Common myeloid progenitor, CD34-positive (primary cell): ENCODE measurements around the gene TSKU.

Source experiments
- CTCF ChIA-PET: fragments of 350-600 bp; sonication (Branson Sonifier 250); formaldehyde crosslinking; loops from one replicate; lab custom pipeline; 2021; ENCODE audit warnings: antibody characterized with exemption; lab: Charles Lee
- POLR2A ChIA-PET: fragments of 350-600 bp; sonication (Branson Sonifier 250); formaldehyde crosslinking; loops from one replicate; lab custom pipeline; 2021; ENCODE audit warnings: antibody characterized with exemption; lab: Charles Lee
- DNase-seq, 3 donors: peaks; one replicate each; pipeline versions ENCODE4 v3.0.0 to v3.0.0-alpha.2; 2013
- H3K27ac ChIP-seq, 2 experiments: 1 replicate in 1 of 2; 2 replicates in 1 of 2; pipeline ENCODE4 v1.7.0; 2013; ENCODE audit warnings: inconsistent platforms in 2 of 2, low read length in 2 of 2, mild to moderate bottlenecking in 2 of 2, low read depth in 1 of 2, moderate library complexity in 1 of 2; ENCODE audit not compliant: severe bottlenecking in 2 of 2, insufficient read depth in 1 of 2, poor library complexity in 1 of 2
- H3K27me3 ChIP-seq, 5 experiments: replicated peaks in 2 of 5; 1 replicate in 3 of 5; 2 replicates in 2 of 5; pipeline versions ENCODE4 v1.6.1 to v1.7.0; 2013; ENCODE audit warnings: low read length in 4 of 5, mild to moderate bottlenecking in 2 of 5, moderate library complexity in 2 of 5, inconsistent platforms in 1 of 5; ENCODE audit not compliant: insufficient read depth in 5 of 5, control insufficient read depth in 4 of 5
- H3K36me3 ChIP-seq, 4 experiments: 1 replicate in 2 of 4; 2 replicates in 2 of 4; pipeline versions ENCODE4 v1.6.1 to v1.7.0; 2013; ENCODE audit warnings: low read length in 3 of 4, control low read depth in 1 of 4, mild to moderate bottlenecking in 1 of 4; ENCODE audit not compliant: control insufficient read depth in 4 of 4, insufficient read depth in 4 of 4
- H3K4me1 ChIP-seq, 4 experiments: 1 replicate in 3 of 4; 2 replicates in 1 of 4; pipeline versions ENCODE4 v1.6.1 to v1.7.1; 2013; ENCODE audit warnings: low read length in 3 of 4, mild to moderate bottlenecking in 3 of 4, control low read depth in 1 of 4, inconsistent platforms in 1 of 4, moderate library complexity in 1 of 4; ENCODE audit not compliant: control insufficient read depth in 4 of 4, insufficient read depth in 4 of 4; ENCODE audit errors: control extremely low read depth in 1 of 4
- H3K4me3 ChIP-seq, 7 experiments: 1 replicate in 4 of 7; 2 replicates in 3 of 7; pipeline versions ENCODE4 v1.5.1 to v1.7.0; 2013; ENCODE audit warnings: mild to moderate bottlenecking in 7 of 7, low read length in 6 of 7, moderate library complexity in 6 of 7, inconsistent platforms in 2 of 7, low read depth in 2 of 7, control low read depth in 1 of 7; ENCODE audit not compliant: insufficient read depth in 4 of 7, control insufficient read depth in 1 of 7; ENCODE audit errors: extremely low read depth in 1 of 7
- H3K9me3 ChIP-seq, 5 experiments: 1 replicate in 4 of 5; 2 replicates in 1 of 5; pipeline versions ENCODE4 v1.6.1 to v1.7.1; 2013; ENCODE audit warnings: low read length in 4 of 5, mild to moderate bottlenecking in 2 of 5, inconsistent platforms in 1 of 5, low read depth in 1 of 5, moderate library complexity in 1 of 5; ENCODE audit not compliant: control insufficient read depth in 4 of 5, insufficient read depth in 2 of 5; ENCODE audit errors: control extremely low read depth in 1 of 5
- WGBS: methylation state at CpG from one replicate; pipeline ENCODE4 v1.1.5; 2013; ENCODE audit not compliant: insufficient coverage; 5-methylcytosine and 5-hydroxymethylcytosine counted together

The TSKU gene

DNA sequence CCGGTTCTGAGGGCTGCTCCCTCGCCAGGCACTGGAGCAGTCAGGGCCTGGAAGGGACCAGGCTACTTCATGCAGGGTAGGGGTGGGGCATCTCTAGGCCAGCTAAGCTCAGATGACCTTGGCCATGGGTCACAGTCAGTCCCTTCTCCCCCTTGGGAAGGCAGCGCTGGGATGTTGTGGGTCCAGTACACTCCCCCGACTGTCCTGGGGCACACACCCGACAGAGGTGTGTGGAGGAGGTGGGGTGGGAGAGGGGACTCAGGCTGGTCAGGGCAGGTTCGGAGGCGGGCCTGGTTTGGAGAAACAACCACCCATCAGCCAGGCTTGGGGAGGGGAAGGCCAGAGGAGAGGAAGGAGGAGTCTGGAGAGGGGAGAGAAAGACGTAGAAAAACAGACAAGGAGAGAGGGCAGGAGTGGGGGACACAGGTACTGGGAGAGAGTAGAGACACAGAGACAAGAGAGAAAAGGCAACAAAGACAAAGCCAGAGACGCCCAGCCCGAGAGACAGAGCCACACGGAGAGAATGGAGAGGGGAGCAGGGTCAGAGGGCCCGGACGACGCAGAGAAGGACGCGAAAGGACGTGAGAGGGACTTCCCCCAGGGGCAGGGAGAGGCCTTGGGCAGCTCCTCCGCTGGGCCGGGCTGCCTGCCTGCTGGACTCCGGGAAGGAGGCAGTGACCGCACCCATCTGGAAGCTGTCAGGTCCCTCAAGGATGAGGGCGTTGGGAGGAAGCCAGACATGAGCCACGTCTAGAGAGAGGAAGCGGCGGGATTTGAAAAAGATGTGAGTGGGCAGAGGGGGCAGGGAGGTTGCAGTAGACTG, 30.6 kb upstream of the TSKU start:
- Histone ChIP-seq H3K27ac (no peak overlapping the region), H3K4me1 (no peaks in the 10 kb centered on the region), H3K9me3 (no peaks in the 10 kb centered on the region), H3K4me3 (no peak overlapping the region), H3K36me3 (no peaks in the 10 kb centered on the region), H3K27me3 (peaks cover 0 to 4% (median 0%) of the 10 kb centered on the region in 5 experiments)
- ChIA-PET CTCF (no interaction called here), POLR2A (no interaction called here)
- WGBS = 79% methylated on average over 22 of the region's 25 CpGs
- no peak for DNase-seq

DNA sequence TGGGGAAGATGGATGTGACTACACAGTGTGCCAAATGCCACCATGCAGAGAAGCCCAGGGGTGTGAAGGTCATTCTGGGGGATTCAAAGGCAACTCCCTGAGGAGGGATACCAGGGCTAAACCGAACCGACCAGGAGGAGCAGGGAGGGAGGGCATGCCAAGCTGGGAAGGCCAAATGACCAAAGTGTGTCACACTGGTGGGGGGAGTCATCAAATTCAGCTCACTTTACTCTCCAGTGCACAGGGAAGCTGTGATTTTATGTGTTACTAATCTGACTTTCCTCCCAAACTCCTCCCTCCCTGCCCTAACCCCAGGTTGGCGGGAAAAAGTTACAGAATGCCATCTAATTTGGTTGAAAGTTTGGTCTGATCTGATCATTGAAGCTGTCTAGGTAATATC, 29.7 kb upstream of the TSKU start:
- WGBS = 100% methylated on average over 2 of the region's 3 CpGs
- Histone ChIP-seq H3K4me3 (no peak overlapping the region), H3K27me3 (peaks cover 0 to 2% (median 0%) of the 10 kb centered on the region in 5 experiments), H3K27ac (no peak overlapping the region), H3K36me3 (no peaks in the 10 kb centered on the region), H3K9me3 (no peaks in the 10 kb centered on the region), H3K4me1 (no peaks in the 10 kb centered on the region)
- POLR2A ChIA-PET = no interaction called here
- CTCF ChIA-PET = interaction anchor here (0.9 kb wide), 1 partner anchor 21 kb away, joined by 3 read pairs; no protein-coding TSS in a partner anchor
- no peak for DNase-seq

DNA sequence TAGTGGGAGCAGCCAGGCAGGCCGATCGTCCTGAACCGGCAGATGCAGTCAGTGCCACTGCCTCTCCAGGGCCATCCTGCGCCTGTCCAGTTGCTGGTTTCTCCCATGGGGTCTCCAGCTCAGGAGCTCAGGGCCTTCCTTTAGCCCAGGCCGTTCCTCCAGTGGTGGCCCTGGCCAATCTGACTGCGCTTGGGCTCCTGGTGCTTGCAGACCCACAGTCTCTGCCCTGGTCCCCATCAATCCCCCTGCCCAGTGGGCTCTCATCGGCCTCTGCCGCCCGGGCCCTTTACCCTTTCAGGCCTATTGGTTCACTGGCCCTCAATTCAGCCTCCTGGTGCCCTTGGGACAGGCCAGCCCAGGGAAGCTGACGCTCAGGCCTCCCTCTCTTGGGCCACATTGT, 29.2 kb upstream of the TSKU start:
- Histone ChIP-seq H3K36me3 (no peaks in the 10 kb centered on the region), H3K9me3 (no peaks in the 10 kb centered on the region), H3K27ac (no peak overlapping the region), H3K4me1 (no peaks in the 10 kb centered on the region), H3K4me3 (no peak overlapping the region), H3K27me3 (peaks cover 0 to 2% (median 0%) of the 10 kb centered on the region in 5 experiments)
- ChIA-PET POLR2A (no interaction called here), CTCF (interaction anchor here (0.9 kb wide), 1 partner anchor 21 kb away, joined by 3 read pairs; no protein-coding TSS in a partner anchor)
- 98% methylated on average over 6 of the region's 10 CpGs for WGBS
- DNase-seq = no peak

DNA sequence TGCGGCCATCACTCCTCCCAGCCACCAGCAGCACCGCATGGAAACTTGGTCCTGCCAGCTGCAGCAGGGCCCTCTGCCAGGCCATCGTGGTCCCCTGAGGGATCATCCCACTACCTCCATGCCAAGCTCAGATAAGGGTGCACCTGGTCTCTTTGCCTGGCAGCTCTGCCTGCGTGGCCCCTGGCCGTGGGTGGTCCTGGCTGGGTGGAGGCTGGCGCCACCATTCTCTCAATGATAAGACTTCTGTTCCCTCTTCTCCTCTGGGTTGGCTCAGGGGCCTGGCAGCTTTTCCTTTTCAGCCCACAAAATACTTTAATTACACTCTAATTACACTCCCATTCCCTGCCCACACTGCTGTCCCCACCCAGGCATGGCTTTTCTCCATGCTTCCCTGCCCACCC, 26.8 kb upstream of the TSKU start:
- Histone ChIP-seq H3K36me3 (no peaks in the 10 kb centered on the region), H3K4me1 (no peaks in the 10 kb centered on the region), H3K27me3 (peaks cover 0 to 11% (median 0%) of the 10 kb centered on the region in 5 experiments), H3K27ac (no peak overlapping the region), H3K9me3 (no peaks in the 10 kb centered on the region), H3K4me3 (no peak overlapping the region)
- 48% methylated on average over 5 of the region's 6 CpGs for WGBS
- no peak for DNase-seq
- CTCF ChIA-PET = interaction anchor here (1.0 kb wide), 1 partner anchor 42 kb away, joined by 3 read pairs; no protein-coding TSS in a partner anchor
- POLR2A ChIA-PET = interaction anchor here (0.6 kb wide), 1 partner anchor 14 kb away, joined by 3 read pairs; no protein-coding TSS in a partner anchor

DNA sequence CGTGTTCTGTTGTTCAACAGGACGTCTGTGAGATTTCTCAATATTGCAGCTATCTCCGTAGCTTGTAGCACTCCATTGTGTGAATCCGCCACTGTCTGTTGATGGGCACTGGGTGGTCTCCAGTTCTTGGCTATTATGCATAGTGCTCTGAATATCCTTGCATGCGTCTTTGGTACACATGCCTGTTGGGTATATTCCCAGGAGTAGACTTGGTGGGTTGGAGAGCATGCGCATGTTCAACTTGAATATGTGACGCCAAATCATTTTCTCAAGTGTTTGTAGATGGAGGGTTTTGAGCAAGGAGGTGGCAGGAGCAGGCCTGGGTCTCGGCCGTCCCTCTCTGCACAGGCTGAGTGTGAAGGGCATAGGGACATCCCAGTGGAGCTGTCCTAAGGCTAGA, 24.8 kb upstream of the TSKU start:
- WGBS = 99% methylated on average over 8 of the region's 9 CpGs
- no peaks in the 10 kb centered on the region for H3K4me1 ChIP-seq
- no peak for DNase-seq
- no peaks in the 10 kb centered on the region for H3K36me3 ChIP-seq
- CTCF ChIA-PET = interaction anchor here (0.9 kb wide), 1 partner anchor 390 kb away, joined by 3 read pairs; no protein-coding TSS in a partner anchor
- no peak overlapping the region for H3K4me3 ChIP-seq
- POLR2A ChIA-PET = interaction anchor here (0.6 kb wide), 1 partner anchor 94 kb away, joined by 3 read pairs; no protein-coding TSS in a partner anchor
- peaks cover 0 to 9% (median 0%) of the 10 kb centered on the region in 5 experiments for H3K27me3 ChIP-seq
- no peaks in the 10 kb centered on the region for H3K9me3 ChIP-seq
- H3K27ac ChIP-seq = no peak overlapping the region

DNA sequence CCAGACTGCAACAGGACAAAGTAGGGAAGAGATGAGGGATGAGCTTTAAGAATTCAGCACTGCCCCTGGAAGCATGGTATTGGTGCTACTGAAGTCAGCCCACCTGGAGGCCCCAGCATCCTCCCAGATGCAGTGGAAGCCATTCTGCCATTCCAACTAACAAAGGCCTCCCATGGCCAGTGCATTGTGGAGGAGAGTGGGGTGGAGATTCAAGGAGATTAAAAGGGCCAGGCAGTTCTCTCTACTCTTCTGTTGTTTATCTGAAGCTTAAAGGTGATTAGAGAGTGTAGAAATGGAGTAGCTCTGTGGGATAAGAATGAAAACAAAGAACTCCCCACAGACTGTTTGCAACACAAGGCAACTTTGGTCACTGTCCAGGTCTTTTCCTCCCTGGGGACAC, 24.1 kb upstream of the TSKU start:
- POLR2A ChIA-PET = no interaction called here
- CTCF ChIA-PET = interaction anchor here (0.9 to 1.4 kb wide), 2 partner anchors 50 to 389 kb away, joined by 3 read pairs; no protein-coding TSS in a partner anchor
- DNase-seq = no peak

DNA sequence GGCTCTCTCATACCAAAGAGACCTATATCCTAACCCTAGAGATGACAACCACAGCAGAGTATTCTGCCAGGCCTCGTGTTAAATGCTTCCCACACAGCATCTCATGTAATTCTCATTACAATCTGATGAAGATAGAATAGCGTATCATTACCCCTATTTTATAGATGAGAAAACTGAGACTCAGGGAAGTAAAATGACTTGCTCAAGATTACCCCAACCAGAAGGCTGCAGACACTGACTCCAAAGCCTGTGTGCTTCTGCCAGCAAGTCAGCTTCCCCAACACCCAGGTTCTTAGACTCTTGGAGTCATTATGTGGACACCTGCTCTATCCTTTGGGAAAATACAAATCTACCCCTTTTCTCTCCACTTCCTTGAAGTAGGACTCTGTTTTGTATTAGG, 23.6 kb upstream of the TSKU start:
- Histone ChIP-seq H3K4me3 (no peak overlapping the region), H3K36me3 (no peaks in the 10 kb centered on the region), H3K27me3 (peaks cover 0 to 9% (median 0%) of the 10 kb centered on the region in 5 experiments), H3K9me3 (no peaks in the 10 kb centered on the region), H3K4me1 (no peaks in the 10 kb centered on the region), H3K27ac (no peak overlapping the region)
- ChIA-PET CTCF (interaction anchor here (0.9 to 1.4 kb wide), 2 partner anchors 49 to 389 kb away, joined by 3 read pairs; no protein-coding TSS in a partner anchor), POLR2A (no interaction called here)
- DNase-seq = no peak
- WGBS = no CpG with 5 or more reads among the region's 2 CpGs

More for the DNA sequence above, 24.1 kb upstream of the TSKU start:
- H3K27ac ChIP-seq = no peak overlapping the region
- H3K4me3 ChIP-seq = no peak overlapping the region
- peaks cover 0 to 9% (median 0%) of the 10 kb centered on the region in 5 experiments for H3K27me3 ChIP-seq
- H3K36me3 ChIP-seq = no peaks in the 10 kb centered on the region
- no peaks in the 10 kb centered on the region for H3K9me3 ChIP-seq
- no peaks in the 10 kb centered on the region for H3K4me1 ChIP-seq
